H1 (cell line): ENCODE results near the gene UEVLD.
A peak's percentile ranks its signal among the peaks of the same experiment; 100 is the strongest.

Experiments used
- CEBPB ChIP-seq: IDR thresholded peaks from 2 replicates; pipeline ENCODE4 v1.6.1; 2012; ENCODE audit warnings: low read depth, low read length
- CHD7 ChIP-seq: fragments of 300-600 bp; sonication (generic); IDR thresholded peaks from 2 replicates; pipeline ENCODE4 v1.7.1; 2012; ENCODE audit warnings: low read length, moderate library complexity, mild to moderate bottlenecking, inconsistent platforms; ENCODE audit not compliant: insufficient replicate concordance
- CTCF ChIP-seq, 3 experiments: IDR thresholded peaks; 1 replicate in 2 of 3; 2 replicates in 1 of 3; pipeline versions ENCODE4 v1.5.1 to v1.6.1; 2011; ENCODE audit warnings: low read length in 3 of 3, mild to moderate bottlenecking in 3 of 3, inconsistent platforms in 2 of 3, low read depth in 1 of 3, moderate library complexity in 1 of 3; ENCODE audit not compliant: insufficient read depth in 1 of 3; ENCODE audit errors: control extremely low read depth in 1 of 3
- EGR1 ChIP-seq: IDR thresholded peaks from 2 replicates; pipeline ENCODE4 v1.6.1; 2011; ENCODE audit warnings: low read depth, low read length, borderline replicate concordance
- EZH2 ChIP-seq: fragments of 200-600 bp; sonication (generic); IDR thresholded peaks from 2 replicates; pipeline ENCODE4 v1.7.1; 2012; ENCODE audit warnings: low read depth, mild to moderate bottlenecking, moderate library complexity, low read length, inconsistent platforms; ENCODE audit not compliant: severe bottlenecking
- GTF2F1 ChIP-seq: IDR thresholded peaks from 2 replicates; pipeline ENCODE4 v1.6.1; 2012; ENCODE audit warnings: low read depth, low read length, improper control_type of control experiment, borderline replicate concordance
- NRF1 ChIP-seq: IDR thresholded peaks from 2 replicates; pipeline ENCODE4 v1.6.1; 2011; ENCODE audit warnings: mild to moderate bottlenecking, low read depth, low read length, improper control_type of control experiment
- PHF8 ChIP-seq: fragments of 200-600 bp; sonication (generic); conservative IDR thresholded peaks from 2 replicates; pipeline ENCODE4 v1.7.1; 2012; ENCODE audit warnings: low read depth, mild to moderate bottlenecking, inconsistent platforms, low read length, moderate library complexity
- POLR2A ChIP-seq, 2 experiments: IDR thresholded peaks; 1 replicate in 1 of 2; 2 replicates in 1 of 2; pipeline ENCODE4 v1.6.1; 2011; ENCODE audit warnings: low read depth in 2 of 2, low read length in 2 of 2, mild to moderate bottlenecking in 2 of 2; ENCODE audit errors: control extremely low read depth in 1 of 2
- POLR2AphosphoS5 ChIP-seq: IDR thresholded peaks from 2 replicates; pipeline ENCODE4 v1.6.1; 2011; ENCODE audit warnings: low read depth, low read length
- SRF ChIP-seq: IDR thresholded peaks from 2 replicates; pipeline ENCODE4 v1.6.1; 2011; ENCODE audit warnings: mild to moderate bottlenecking, low read depth, low read length, moderate library complexity
- TAF7 ChIP-seq: optimal IDR thresholded peaks from 2 replicates; pipeline ENCODE3; 2011; ENCODE audit warnings: low read depth, mild to moderate bottlenecking, inconsistent platforms, low read length, moderate library complexity, borderline replicate concordance
- TBP ChIP-seq: IDR thresholded peaks from 2 replicates; pipeline ENCODE4 v1.6.1; 2011; ENCODE audit warnings: low read depth, low read length, improper control_type of control experiment

GRCh38 chr11:18495703-18496102, 92.8 kb downstream of the UEVLD start:
- TF ChIP-seq POLR2AphosphoS5 (no peak), EGR1 (no peak), SRF (no peak), PHF8 (no peak), CTCF (IDR thresholded peaks at IDR 0.05; ENCODE audit: control extremely low read depth in 1 of 3, insufficient read depth in 1 of 3, low read depth in 1 of 3, low read length in 3 of 3) (no peak), POLR2A (IDR thresholded peaks at IDR 0.05; ENCODE audit: control extremely low read depth in 1 of 2, low read depth in 2 of 2, low read length in 2 of 2) (no peak), CHD7 (no peak), EZH2 (no peak), TBP (no peak), NRF1 (no peak), GTF2F1 (no peak), TAF7 (no peak), CEBPB (peak; percentile 20; the same call in 1 of the 2 replicates)
